RWPE2 (cell line): ENCODE results near the gene IFT80.
"Not testable (repeated sequence)": the region's sequence is repeated elsewhere in the genome, so short reads cannot be mapped to it uniquely, and the experiment has no call there.

Experiments used
- ATAC-seq: fragments of 200-7000 bp; cut with Tn5 transposase; 3 replicates; pipeline ENCODE4 v1.9.1; 2021; ENCODE audit warnings: low read depth
- DNase-seq: peaks from one replicate; pipeline ENCODE4 v3.0.0-alpha.2; 2020; ENCODE audit warnings: low spot score
- H3K27ac ChIP-seq: fragments of 450-650 bp; 2 replicates; pipeline ENCODE4 v1.5.1; 2017; ENCODE audit warnings: mild to moderate bottlenecking; ENCODE audit not compliant: poor library complexity, severe bottlenecking
- H3K27me3 ChIP-seq: fragments of 250-450 bp; sonication (Bioruptor Pico); 2 replicates; pipeline ENCODE4 v1.5.1; 2021; ENCODE audit warnings: mild to moderate bottlenecking, moderate library complexity; ENCODE audit not compliant: insufficient read depth, poor library complexity, severe bottlenecking
- H3K36me3 ChIP-seq: fragments of 250-450 bp; sonication (Bioruptor Pico); 2 replicates; pipeline ENCODE4 v1.5.1; 2020; ENCODE audit warnings: low read depth, mild to moderate bottlenecking, moderate library complexity
- H3K4me1 ChIP-seq: fragments of 250-450 bp; sonication (Bioruptor Pico); 2 replicates; pipeline ENCODE4 v1.5.1; 2021; ENCODE audit warnings: mild to moderate bottlenecking, moderate library complexity; ENCODE audit not compliant: insufficient read depth, poor library complexity, severe bottlenecking
- H3K4me3 ChIP-seq: fragments of 250-450 bp; sonication (Bioruptor Pico); 2 replicates; pipeline ENCODE4 v1.5.1; 2021; ENCODE audit warnings: mild to moderate bottlenecking, moderate library complexity; ENCODE audit not compliant: severe bottlenecking
- H3K9me3 ChIP-seq: fragments of 250-450 bp; sonication (Bioruptor Pico); 2 replicates; pipeline ENCODE4 v1.5.1; 2021; ENCODE audit warnings: mild to moderate bottlenecking, moderate library complexity; ENCODE audit not compliant: severe bottlenecking
- TF ChIP-seq, protein P1 (sequence below): fragments of 450-650 bp; IDR thresholded peaks from one replicate; pipeline ENCODE4 v1.5.1; 2017; ENCODE audit warnings: mild to moderate bottlenecking, moderate library complexity; ENCODE audit not compliant: poor library complexity, severe bottlenecking

IFT80 gene

DNA sequence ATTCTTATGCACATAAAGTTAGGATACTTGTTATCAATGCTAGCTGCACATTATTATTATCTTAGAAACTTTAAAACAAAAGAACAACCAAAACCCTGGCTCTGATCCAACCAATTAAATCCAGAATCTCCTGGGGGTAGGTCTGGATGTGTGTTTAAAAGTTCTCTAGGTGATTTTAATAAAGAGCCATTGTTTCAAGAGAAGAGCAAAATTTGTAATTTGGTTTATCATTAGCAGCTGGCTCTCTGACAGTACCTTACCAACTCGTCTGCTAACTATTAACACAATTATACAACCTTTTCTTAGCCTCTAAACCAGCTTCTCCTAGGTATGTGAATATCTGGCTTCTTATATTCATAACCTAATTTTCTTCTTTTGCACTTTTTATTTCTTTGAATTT is 68.9 kb downstream of the IFT80 start:
- ATAC-seq (no peak), DNase-seq (no peak)
- Histone ChIP-seq H3K27ac (no peak overlapping the region), H3K27me3 (no peaks in the 10 kb centered on the region), H3K4me1 (peaks cover 13% of the 10 kb centered on the region), H3K4me3 (no peak overlapping the region), H3K9me3 (no peaks in the 10 kb centered on the region), H3K36me3 (no peaks in the 10 kb centered on the region)
- TF ChIP-seq, protein P1, sequence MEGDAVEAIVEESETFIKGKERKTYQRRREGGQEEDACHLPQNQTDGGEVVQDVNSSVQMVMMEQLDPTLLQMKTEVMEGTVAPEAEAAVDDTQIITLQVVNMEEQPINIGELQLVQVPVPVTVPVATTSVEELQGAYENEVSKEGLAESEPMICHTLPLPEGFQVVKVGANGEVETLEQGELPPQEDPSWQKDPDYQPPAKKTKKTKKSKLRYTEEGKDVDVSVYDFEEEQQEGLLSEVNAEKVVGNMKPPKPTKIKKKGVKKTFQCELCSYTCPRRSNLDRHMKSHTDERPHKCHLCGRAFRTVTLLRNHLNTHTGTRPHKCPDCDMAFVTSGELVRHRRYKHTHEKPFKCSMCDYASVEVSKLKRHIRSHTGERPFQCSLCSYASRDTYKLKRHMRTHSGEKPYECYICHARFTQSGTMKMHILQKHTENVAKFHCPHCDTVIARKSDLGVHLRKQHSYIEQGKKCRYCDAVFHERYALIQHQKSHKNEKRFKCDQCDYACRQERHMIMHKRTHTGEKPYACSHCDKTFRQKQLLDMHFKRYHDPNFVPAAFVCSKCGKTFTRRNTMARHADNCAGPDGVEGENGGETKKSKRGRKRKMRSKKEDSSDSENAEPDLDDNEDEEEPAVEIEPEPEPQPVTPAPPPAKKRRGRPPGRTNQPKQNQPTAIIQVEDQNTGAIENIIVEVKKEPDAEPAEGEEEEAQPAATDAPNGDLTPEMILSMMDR, result no peak

DNA sequence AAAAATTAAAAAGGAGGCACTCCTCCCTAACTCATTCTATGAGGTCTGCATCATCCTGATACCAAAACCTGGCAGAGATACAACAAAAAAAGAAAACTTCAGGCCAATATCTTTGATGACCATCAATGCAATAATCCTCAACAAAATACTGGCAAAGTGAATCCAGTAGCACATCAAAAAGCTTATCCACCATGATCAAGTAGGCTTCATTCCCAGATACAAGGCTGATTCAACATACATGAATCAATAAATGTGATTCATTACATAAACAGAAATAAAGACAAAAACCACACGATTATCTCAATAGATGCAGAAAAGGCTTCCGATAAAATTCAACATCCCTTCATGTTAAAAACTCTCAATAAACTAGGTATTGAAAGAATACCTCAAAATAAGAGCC is 72.7 kb downstream of the IFT80 start:
- not testable (repeated sequence) for H3K4me1 ChIP-seq

DNA sequence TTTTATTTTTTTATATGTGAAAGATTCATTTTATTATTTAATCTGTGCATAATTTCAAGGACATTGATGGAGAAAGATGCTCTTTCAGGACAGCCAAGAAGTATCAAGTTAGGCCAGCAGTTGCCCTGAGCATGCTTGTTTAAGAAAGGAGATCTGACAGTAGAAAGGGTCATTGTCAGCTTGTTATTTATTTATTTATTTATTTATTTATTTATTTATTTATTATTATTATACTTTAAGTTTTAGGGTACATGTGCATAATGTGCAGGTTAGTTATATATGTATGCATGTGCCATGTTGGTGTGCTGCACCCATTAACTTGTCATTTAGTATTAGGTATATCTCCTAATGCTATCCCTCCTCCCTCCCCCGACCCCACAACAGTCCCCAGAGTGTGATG is 77.2 kb downstream of the IFT80 start:
- not testable (repeated sequence) for H3K4me3 ChIP-seq, H3K36me3 ChIP-seq, H3K27me3 ChIP-seq, H3K4me1 ChIP-seq, H3K27ac ChIP-seq, H3K9me3 ChIP-seq, DNase-seq, ATAC-seq

More for the DNA sequence above, 72.7 kb downstream of the IFT80 start:
- not testable (repeated sequence) for H3K27me3 ChIP-seq, H3K36me3 ChIP-seq, DNase-seq, H3K9me3 ChIP-seq, ATAC-seq, H3K27ac ChIP-seq, H3K4me3 ChIP-seq

DNA sequence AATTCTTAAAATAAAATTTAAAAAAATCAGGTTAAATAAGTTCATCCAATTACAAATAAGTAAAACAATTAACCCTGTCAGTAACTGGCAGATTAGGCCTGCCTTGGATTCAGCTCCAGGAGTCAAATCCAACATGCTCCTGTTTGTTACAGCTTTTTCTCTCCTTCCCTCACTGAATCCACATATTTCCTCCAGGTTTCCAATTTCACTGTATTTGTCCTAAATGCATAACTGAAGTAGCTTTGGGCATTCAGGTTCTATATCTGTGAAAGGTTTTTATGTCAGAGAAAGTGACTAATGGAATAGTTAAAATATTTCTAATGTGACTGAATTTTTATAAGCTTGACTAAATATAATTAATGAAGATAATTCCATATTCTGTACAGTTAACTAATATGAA is 79.7 kb downstream of the IFT80 start:
- TF ChIP-seq, protein P1, result no peak
- DNase-seq, result no peak
- H3K27ac ChIP-seq, result no peak overlapping the region
- no peak overlapping the region for H3K4me3 ChIP-seq
- H3K27me3 ChIP-seq, result no peaks in the 10 kb centered on the region
- H3K4me1 ChIP-seq, result no peaks in the 10 kb centered on the region
- peaks cover 6% of the 10 kb centered on the region; the same call in 1 of the 2 replicates for H3K36me3 ChIP-seq
- no peaks in the 10 kb centered on the region for H3K9me3 ChIP-seq
- ATAC-seq, result no peak

DNA sequence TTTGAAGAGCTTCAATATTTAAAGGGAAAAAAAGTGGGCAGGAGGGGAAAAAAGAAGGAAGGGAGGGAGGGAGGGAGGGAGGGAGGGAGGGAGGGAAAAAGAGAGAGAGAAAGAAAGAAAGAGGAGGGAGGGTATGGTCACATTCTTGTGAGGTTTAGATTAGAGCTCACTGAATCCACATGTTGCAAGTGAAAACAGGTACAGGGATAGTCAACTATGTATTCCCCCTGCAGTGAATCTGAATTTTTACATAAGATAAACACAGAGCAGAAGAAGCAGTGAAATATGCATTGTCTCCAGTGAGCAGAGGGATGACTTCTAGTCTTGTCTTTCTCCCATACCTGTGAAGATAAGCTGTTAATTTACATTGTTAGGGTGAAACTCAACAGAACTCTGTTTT is 84.0 kb downstream of the IFT80 start:
- Histone ChIP-seq H3K4me3 (no peak overlapping the region), H3K27ac (no peak overlapping the region), H3K9me3 (no peaks in the 10 kb centered on the region), H3K4me1 (no peaks in the 10 kb centered on the region), H3K36me3 (peaks cover 6% of the 10 kb centered on the region; the same call in 1 of the 2 replicates), H3K27me3 (no peaks in the 10 kb centered on the region)
- no peak for ATAC-seq
- TF ChIP-seq, protein P1, result no peak
- DNase-seq, result no peak

DNA sequence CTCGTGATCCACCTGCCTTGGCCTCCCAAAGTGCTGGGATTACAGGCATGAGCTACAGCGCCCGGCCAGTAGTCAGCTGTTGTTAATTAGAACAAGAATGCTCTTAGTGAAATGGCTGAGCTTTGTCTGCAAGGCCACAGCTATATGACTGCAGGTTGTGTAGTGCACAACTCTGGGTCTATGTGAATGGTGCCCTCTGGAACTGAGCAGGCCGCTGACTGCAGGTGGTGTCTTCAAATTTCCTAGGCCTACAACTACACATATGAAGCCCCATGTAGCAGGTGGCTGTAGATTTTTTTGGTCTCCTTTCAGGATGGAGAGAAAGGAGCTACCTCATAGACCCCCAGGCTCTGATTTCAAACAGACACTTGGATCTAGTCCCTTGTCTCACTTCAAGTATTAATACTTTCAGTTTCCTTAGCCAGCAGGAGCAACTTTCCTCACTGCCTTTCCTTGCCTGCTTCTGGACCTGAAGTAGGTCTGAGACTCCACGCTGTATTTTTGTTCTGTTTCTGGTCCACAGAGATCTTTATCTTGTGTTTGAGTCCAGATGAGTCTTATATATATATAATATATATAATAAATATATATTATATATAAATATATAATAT is 86.9 kb downstream of the IFT80 start:
- Histone ChIP-seq H3K9me3 (no peaks in the 10 kb centered on the region), H3K27me3 (no peaks in the 10 kb centered on the region), H3K27ac (no peak overlapping the region), H3K4me3 (no peak overlapping the region), H3K4me1 (no peaks in the 10 kb centered on the region), H3K36me3 (peaks cover 6% of the 10 kb centered on the region; the same call in 1 of the 2 replicates)
- ATAC-seq (no peak), DNase-seq (no peak)
- TF ChIP-seq, protein P1, result no peak
